Neural cell (in vitro differentiated cells): ENCODE data around the gene CDS1.

Experiments used
- CTCF ChIP-seq: fragments of 450-650 bp; IDR thresholded peaks from 2 replicates; pipeline ENCODE4 v1.5.1; 2014; ENCODE audit warnings: antibody characterized with exemption, mild to moderate bottlenecking, moderate library complexity; ENCODE audit not compliant: poor library complexity, severe bottlenecking
- EP300 ChIP-seq: fragments of 450-650 bp; conservative IDR thresholded peaks from 2 replicates; pipeline ENCODE4 v1.6.1; 2014; ENCODE audit warnings: antibody characterized with exemption, mild to moderate bottlenecking, moderate library complexity; ENCODE audit not compliant: poor library complexity, severe bottlenecking
- EZH2 ChIP-seq: fragments of 200-600, 300-800 bp; shearing (Covaris generic), sonication (generic); IDR thresholded peaks from 2 replicates; pipeline ENCODE4 v1.6.1; 2014; ENCODE audit warnings: antibody characterized with exemption, low read length, borderline replicate concordance, mild to moderate bottlenecking; ENCODE audit not compliant: insufficient read depth, poor library complexity, severe bottlenecking
- MXI1 ChIP-seq: fragments of 450-650 bp; conservative IDR thresholded peaks from 2 replicates; pipeline ENCODE4 v1.6.1; 2014; ENCODE audit warnings: antibody characterized with exemption, mild to moderate bottlenecking; ENCODE audit not compliant: poor library complexity, severe bottlenecking
- POLR2AphosphoS5 ChIP-seq: IDR thresholded peaks from 2 replicates; pipeline ENCODE4 v1.6.1; 2012
- RAD21 ChIP-seq: fragments of 450-650 bp; conservative IDR thresholded peaks from 2 replicates; pipeline ENCODE4 v1.6.1; 2014; ENCODE audit warnings: antibody characterized with exemption, mild to moderate bottlenecking, moderate library complexity
- REST ChIP-seq: IDR thresholded peaks from 2 replicates; pipeline ENCODE4 v1.6.1; 2012; ENCODE audit warnings: borderline replicate concordance
- SMC3 ChIP-seq: fragments of 450-650 bp; conservative IDR thresholded peaks from 2 replicates; pipeline ENCODE4 v1.6.1; 2014; ENCODE audit warnings: antibody characterized with exemption, mild to moderate bottlenecking, moderate library complexity; ENCODE audit not compliant: poor library complexity

- TF ChIP-seq CTCF, result no peak
- TF ChIP-seq EZH2, result no peak
- TF ChIP-seq EP300, result no peak
- TF ChIP-seq RAD21, result no peak
- no peak for TF ChIP-seq SMC3
- no peak for TF ChIP-seq REST
- no peak for TF ChIP-seq POLR2AphosphoS5
- no peak for TF ChIP-seq MXI1
Observed at GRCh38 chr4:84632092-84632491, 49.2 kb downstream of the CDS1 start.
